SKM-1 treated with dmso at 0.1 percent for 144 hours (cell line): ENCODE data around the gene MAGEA9B.
"Not testable (repeated sequence)": the region's sequence is repeated elsewhere in the genome, so short reads cannot be mapped to it uniquely, and the experiment has no call there.

Experiments
- DNase-seq: peaks from one replicate; lab custom pipeline; 2025; ENCODE audit not compliant: unreplicated experiment; lab: John Stamatoyannopoulos, UW

MAGEA9B gene

GRCh38 chrX:149587359-149587758 is at the start of gene MAGEA9B:
Gene MAGEA9B (minus strand): TSS chrX:149587459. CDS start chrX:149583179, 4,280 bp downstream.
- DNase-seq = not testable (repeated sequence)

GRCh38 chrX:149633511-149633910 is 46.3 kb upstream of the MAGEA9B start:
- no peak for DNase-seq

GRCh38 chrX:149631234-149632165 is 44.2 kb upstream of the MAGEA9B start, which contains the start of gene TMEM185A:
Gene TMEM185A (minus strand): TSS chrX:149631792. CDS start chrX:149631580, 212 bp downstream.
- peak; percentile 42 for DNase-seq

- DNase-seq = no peak
These were observed 43.5 kb upstream of the MAGEA9B start for GRCh38 chrX:149630681-149631233.

- no peak for DNase-seq
These were observed 42.6 kb upstream of the MAGEA9B start for GRCh38 chrX:149629730-149630387.

- DNase-seq = no peak
These were observed 41.5 kb upstream of the MAGEA9B start for GRCh38 chrX:149628768-149629167.

GRCh38 chrX:149628280-149628679 is 41.0 kb upstream of the MAGEA9B start:
- DNase-seq = no peak

- DNase-seq = not testable (repeated sequence)
These were observed 39.6 kb upstream of the MAGEA9B start for GRCh38 chrX:149626829-149627228.

GRCh38 chrX:149619662-149620061 is 32.4 kb upstream of the MAGEA9B start:
- not testable (repeated sequence) for DNase-seq

- no peak for DNase-seq
These were observed 31.6 kb upstream of the MAGEA9B start for GRCh38 chrX:149618871-149619270.

- DNase-seq = no peak
These were observed 24.4 kb upstream of the MAGEA9B start for GRCh38 chrX:149611623-149612175.

- DNase-seq = no peak
These were observed 23.3 kb upstream of the MAGEA9B start for GRCh38 chrX:149610511-149610910.

GRCh38 chrX:149607699-149608098 is 20.4 kb upstream of the MAGEA9B start:
- DNase-seq = no peak

- not testable (repeated sequence) for DNase-seq
These were observed 18.1 kb upstream of the MAGEA9B start for GRCh38 chrX:149605248-149605885.

GRCh38 chrX:149598603-149599002 is 11.3 kb upstream of the MAGEA9B start:
- not testable (repeated sequence) for DNase-seq

- DNase-seq = not testable (repeated sequence)
These were observed 8.7 kb upstream of the MAGEA9B start for GRCh38 chrX:149595943-149596342.

GRCh38 chrX:149595214-149595613 is 8.0 kb upstream of the MAGEA9B start, which contains the start of gene HSFX2:
Gene HSFX2 (minus strand): TSS chrX:149595314. CDS start chrX:149594700, 614 bp downstream.
- not testable (repeated sequence) for DNase-seq

- not testable (repeated sequence) for DNase-seq
These were observed 3.7 kb upstream of the MAGEA9B start for GRCh38 chrX:149590993-149591392.

- not testable (repeated sequence) for DNase-seq
These were observed 1.6 kb downstream of the MAGEA9B start for GRCh38 chrX:149585631-149586030.

GRCh38 chrX:149573456-149573855 is 13.8 kb downstream of the MAGEA9B start:
- DNase-seq = not testable (repeated sequence)

- no peak for DNase-seq
These were observed 14.5 kb downstream of the MAGEA9B start for GRCh38 chrX:149572743-149573142.
